WI38 (cell line): ENCODE results near the gene CPEB1.

Experiments
- H3K4me3 ChIP-seq: 2 replicates; pipeline ENCODE4 v1.5.1; 2011; ENCODE audit warnings: low read depth, mild to moderate bottlenecking, control low read depth, low read length
- CTCF ChIP-seq: IDR thresholded peaks from 2 replicates; pipeline ENCODE4 v1.5.1; 2012; ENCODE audit warnings: low read depth, mild to moderate bottlenecking, control low read depth, low read length

The CPEB1 gene

GRCh38 chr15:82572311-82572710 lies 74.9 kb downstream of the CPEB1 start:
- no peak for TF ChIP-seq CTCF
- no peak overlapping the region for H3K4me3 ChIP-seq

- H3K4me3 ChIP-seq, result peak overlapping the region; percentile 52
- no peak for TF ChIP-seq CTCF
These were observed 75.4 kb downstream of the CPEB1 start for GRCh38 chr15:82571722-82572222.

DNA sequence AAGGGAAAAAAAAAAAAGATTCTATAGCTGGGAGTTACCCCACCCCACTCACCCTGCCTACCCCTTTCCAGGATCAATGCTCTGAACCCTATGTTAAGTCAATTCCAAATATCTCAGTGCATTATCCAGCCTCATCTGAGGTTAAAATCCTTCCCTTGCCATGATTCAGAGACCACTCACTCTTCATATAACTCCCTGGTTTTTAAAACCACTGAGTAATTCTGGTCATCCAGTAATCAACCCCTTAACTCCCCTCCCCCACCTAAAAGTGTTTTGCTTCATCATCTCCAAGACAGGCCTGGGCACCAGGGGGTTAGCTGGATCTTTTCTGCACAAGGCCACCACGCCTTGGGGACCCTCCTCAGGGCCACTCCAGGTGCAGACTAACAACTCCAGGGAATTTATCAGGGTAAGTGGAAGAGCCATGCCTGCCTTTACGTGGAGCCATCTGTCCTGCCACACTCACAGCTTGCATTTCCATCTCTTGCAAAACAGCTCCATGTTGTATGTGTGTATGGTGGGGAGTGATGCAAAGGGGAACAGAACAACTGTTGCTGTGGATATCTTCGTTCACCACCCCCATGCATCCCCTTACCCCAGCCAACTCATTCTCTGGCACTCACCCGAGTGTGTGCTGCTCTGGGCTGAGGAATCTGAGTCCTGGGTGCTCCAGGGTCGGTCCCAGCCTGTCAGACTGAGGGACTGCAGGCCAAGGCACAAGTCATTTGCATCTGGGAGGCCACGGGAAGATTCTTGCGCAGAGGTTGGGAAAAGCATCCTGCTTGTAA lies 76.2 kb downstream of the CPEB1 start:
- TF ChIP-seq CTCF, result no peak
- H3K4me3 ChIP-seq, result no peak overlapping the region; the same call in 1 of the 2 replicates

- no peak for TF ChIP-seq CTCF
- no peak overlapping the region for H3K4me3 ChIP-seq
These were observed 77.3 kb downstream of the CPEB1 start for GRCh38 chr15:82569834-82570233.

DNA sequence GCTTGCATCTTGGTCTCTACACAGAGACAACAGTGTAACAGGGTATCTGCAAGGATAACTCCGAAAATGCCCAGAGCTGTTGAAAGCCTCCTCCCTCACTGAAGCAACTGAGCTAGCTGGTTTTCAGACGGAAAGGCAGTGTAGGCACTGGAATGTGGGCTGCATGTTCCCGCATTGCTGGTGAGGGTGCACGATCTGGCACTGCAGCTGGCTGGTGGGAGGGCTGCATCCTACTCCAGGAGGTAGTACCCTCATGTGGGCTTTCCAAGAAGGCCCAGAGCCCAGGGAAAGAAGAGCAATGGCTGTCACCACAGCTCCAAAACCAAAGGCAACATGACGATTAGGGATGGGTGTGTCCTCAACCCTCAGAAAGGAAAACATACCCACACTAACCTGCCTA lies 78.2 kb downstream of the CPEB1 start:
- no peak overlapping the region for H3K4me3 ChIP-seq
- TF ChIP-seq CTCF, result no peak

GRCh38 chr15:82567661-82568060 lies 79.5 kb downstream of the CPEB1 start:
- TF ChIP-seq CTCF, result no peak
- no peak overlapping the region for H3K4me3 ChIP-seq

DNA sequence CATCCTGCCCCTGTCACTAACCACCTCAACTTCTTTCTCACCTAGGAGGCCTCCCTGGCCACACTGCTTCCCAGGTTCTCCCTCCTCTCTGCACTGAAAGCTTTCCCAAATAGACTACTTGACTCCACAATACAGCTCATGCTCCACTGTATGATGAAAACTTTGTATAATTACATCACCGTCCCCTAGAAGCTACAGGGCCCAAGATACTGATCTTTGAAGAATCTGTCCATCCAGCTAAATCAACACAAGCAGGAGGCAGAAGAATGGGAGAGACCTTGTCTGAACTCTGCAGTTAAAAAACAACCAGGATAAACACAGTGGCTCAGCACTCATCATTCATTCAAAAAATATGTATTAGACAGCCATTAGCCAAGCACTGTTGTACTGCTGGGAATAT lies 80.5 kb downstream of the CPEB1 start:
- no peak for TF ChIP-seq CTCF

More for the DNA sequence above, 80.5 kb downstream of the CPEB1 start:
- no peak overlapping the region for H3K4me3 ChIP-seq
